ENCODE data around the gene ARMC12. TPM values are rescaled to one million over a fixed set of nuclear protein-coding genes. Genes with fewer than 3 reads are reported as not detected.

The ARMC12 gene
- total RNA-seq, 1 experiment from 2014 or later = not detected

DNA sequence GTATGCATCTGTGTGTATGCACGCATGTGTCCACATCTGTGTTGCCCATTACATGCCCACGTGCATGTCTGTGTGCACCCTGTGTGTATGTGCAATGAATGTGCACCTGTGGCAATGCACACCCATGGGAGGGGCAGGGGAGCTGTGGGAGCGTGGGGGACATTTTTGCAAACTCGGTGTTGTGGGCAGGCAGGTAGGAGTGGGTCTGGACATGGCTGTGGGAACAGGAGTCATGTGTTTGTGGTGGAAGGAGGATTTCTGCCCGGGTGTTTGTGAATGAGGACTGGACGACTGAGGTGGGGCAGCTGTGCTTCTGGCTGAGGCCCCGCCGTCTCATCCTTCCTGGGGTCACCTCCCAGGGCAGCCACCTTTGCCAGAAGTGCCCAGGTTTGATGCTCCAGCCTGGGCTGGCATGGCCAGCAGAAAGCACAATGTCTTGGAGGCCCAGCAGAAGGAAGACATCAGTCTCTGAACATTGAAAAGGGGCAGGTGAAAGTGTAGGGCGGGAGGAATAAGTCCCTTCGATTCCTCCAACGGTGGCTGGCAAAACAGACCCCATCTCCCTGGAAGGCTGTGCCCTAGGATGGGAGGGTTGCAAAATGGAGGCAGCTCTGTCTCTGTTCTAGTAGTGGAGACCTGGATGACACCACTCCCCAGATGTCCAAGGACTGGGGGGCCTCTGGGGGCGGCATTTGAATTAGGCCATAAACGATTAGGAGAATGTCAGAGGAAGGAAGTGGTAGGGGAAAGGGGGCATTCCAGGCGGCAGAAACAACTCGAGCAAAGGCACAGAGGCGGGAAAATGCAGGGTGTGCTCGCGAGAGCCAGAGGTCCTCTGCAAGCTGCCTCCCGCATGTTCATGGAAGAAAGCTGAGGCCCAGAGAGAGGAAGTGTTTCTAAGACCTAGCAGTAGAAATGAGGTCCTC is 19.1 kb upstream of the ARMC12 start:
- in situ Hi-C loops (cut with HindIII; ENCODE audit: low sequenced_read_pairs) = no loop called here
- no peak for DNase-seq (ENCODE audit: low spot score)

DNA sequence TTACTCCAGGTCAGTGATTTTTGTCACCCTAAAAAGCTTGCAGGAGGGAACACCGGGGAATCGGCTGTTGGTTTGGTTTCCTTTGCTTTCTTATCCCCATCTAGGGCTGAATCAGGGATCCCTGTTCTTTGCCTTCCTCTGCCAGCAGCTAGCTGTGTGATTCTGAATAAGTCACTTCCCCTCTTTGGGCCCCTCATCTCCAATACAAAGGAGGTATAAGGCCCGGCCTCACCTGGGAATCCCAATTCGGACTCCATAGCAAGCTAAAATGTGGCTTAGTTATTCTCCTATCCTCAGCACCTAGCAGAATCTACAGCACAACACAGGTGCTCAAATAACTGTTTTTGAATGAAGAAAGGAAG is 18.5 kb upstream of the ARMC12 start:
- DNase-seq (ENCODE audit: low spot score) = no peak
- in situ Hi-C loops (cut with HindIII; ENCODE audit: low sequenced_read_pairs) = no loop called here

DNA sequence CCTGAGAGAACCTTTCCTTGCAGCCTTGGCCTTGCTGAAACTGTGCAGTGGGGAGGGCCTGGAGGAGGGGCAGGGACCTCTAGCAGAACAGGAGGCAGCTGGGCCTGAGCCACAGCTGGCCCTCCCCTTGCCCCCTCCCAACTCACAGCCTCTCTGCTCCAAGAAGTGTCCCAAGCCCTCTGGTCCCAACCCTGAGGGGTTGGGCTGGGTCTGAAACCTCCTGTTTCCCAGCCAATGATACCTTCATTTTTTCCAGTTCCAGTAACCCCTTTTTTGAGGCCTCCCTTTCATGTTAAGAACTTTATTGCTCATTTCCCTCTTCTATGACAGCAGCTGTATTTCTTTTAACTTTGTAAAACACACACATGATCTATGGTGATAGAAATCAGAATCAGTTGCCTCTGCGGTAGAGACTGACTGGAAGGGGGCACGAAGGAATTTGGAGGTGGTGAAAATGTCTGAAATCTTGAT is 17.9 kb upstream of the ARMC12 start:
- in situ Hi-C loops (cut with HindIII; ENCODE audit: low sequenced_read_pairs) = no loop called here
- no peak for DNase-seq (ENCODE audit: low spot score)

DNA sequence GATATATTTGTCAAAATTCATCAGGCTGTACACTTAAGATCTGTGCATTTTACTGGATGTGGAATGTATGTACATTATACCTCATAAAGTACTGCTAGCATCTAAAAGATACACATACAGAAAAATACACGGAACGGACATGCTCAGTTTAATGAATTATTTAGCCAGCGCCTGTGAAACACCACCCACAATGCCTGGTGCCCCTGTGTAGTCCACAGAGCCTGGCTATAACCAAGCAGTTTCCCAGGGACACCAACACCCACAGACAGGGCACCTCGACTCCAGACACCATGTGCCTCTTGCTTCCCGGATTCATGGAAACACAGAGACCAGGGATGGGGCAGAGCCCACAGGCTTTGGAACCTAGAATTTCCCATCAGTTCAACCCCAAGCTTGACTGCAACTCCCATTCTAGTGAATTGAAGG is 17.4 kb upstream of the ARMC12 start:
- no peak for DNase-seq (ENCODE audit: low spot score)
- in situ Hi-C loops (cut with HindIII; ENCODE audit: low sequenced_read_pairs) = no loop called here

DNA sequence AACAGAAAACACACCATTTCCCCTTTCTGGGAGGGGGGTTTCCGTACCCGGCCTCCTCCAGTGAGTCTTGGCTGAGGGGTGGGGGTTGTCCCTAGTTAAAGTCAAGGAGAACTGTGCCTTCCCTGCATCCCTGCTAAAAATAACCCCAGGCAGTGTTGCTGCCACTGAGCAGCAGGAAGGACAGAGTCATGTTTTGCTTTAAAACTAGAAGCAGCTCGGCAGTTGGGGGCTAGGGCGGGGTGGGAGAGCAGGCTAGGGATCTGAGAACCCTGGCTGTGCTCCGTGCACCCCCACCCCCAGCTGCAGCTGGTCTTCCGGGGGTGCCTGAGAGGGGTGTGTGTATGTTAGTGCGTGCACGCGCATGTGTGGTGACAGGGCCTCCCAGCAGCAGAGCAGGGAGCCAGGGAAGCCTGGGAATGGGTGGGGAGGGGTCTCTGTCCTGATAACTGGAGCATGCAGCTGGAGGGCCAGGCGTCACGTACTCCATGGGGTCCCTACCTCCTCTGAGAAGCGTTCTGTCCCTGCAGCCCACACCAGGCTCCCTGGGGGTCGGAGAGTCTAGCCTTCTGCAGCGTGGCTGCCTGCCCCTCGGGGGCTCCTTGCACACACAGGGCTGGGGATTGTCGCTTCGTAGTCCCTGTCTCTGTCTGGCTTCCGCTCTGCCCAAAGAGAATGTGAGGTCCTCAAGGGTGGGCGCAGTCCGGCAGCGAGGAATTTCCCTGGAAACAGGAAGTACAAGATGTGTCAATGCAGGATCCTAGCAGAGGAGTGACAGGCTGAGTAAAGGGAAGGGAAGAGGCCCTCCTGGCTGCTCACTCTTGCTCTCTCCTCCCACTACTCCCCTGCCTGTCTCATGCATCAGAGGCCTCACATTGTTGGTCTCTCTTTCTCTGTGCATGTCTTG is 16.8 kb upstream of the ARMC12 start:
- in situ Hi-C loops (cut with HindIII; ENCODE audit: low sequenced_read_pairs) = no loop called here
- DNase-seq (ENCODE audit: low spot score) = no peak

DNA sequence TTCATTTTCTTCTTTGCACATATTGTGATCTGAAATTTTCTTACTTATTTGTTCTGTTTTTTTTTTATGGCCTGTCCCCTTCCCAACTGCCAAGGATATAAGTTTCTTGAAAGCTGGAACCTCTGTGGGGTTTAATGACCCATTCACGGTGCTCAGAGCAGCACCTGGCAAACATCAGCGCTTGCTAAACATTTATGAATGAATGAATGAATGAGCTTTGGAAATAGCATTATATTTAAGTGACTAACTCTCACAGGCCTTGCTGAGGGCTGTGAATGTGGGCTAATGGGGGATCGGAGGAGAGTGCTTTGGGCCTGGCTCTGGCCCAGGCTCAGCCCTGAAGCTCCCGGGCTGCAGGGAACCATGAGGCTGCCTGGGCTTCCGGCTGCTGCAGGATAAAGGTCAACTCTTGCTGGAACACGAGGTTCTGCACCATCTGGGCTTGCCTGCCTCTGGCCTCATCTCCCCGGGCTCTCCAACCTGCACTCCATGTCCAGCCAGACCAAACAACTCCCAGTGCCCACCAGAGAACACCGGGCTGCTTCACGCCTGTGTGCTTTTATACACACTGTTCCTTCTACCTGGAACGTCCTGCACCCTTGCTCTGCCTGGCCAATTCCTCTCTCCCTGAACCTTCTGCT is 14.6 kb upstream of the ARMC12 start:
- in situ Hi-C loops (cut with HindIII; ENCODE audit: low sequenced_read_pairs) = no loop called here
- no peak for DNase-seq (ENCODE audit: low spot score)

DNA sequence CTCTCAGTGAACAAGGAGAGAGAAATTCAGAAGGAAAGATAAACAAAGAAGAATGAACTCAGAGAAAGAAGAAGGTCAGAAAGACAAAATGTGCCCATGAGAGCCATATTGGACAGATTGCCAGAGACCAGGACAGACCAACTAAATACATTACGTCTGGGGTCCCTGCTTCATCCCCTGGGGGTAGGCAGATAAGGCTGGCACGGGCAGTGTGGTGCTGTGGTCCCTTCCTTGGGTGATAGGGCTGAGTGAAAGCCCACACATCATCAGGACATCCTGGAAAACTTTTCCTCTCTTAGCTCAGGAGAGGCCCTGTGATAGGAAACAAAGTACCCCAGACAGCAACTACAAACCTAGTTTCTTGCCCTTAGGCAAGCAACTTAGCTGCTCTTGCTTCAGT is 13.2 kb upstream of the ARMC12 start:
- no peak for DNase-seq (ENCODE audit: low spot score)
- in situ Hi-C loops (cut with HindIII; ENCODE audit: low sequenced_read_pairs) = no loop called here

DNA sequence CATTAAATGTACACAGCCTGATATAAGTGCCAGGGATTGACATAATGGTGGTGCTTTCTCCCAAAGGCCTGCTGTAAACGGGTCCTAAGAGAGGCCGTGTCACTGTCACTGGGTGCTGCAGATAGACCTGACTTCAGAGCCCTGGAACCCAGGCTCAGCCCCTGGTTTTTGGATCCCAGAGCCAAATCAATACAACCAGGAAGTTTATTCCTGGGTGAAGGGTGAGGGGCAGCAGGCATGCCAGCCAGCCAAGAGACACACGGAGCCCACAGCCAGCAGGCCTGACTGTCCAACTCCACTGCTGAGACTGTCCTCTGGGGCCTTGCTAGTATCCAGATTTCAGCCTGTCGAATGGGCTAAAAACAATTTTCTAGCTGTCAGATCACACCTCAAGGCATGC is 12.8 kb upstream of the ARMC12 start:
- in situ Hi-C loops (cut with HindIII; ENCODE audit: low sequenced_read_pairs) = no loop called here
- no peak for DNase-seq (ENCODE audit: low spot score)

DNA sequence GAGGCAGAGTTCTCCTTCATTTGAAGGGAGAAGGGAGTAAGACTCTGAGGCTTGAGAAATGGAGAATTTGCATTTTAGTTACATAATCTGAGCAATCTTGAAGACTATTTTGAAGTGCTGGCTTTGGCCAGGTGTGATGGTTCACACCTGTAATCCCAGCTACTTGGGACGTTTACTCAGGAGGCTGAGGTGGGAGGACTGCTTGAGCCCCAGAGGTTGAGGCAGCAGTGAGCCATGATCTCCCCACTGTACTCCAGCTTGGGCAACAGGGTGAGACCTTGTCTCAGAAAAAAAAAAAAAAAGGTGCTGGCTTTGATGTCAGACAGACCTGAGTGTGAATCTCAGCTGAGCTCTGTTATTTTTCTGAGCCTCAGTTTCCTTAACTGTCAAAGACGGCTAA is 12.4 kb upstream of the ARMC12 start:
- in situ Hi-C loops (cut with HindIII; ENCODE audit: low sequenced_read_pairs) = no loop called here
- no peak for DNase-seq (ENCODE audit: low spot score)

DNA sequence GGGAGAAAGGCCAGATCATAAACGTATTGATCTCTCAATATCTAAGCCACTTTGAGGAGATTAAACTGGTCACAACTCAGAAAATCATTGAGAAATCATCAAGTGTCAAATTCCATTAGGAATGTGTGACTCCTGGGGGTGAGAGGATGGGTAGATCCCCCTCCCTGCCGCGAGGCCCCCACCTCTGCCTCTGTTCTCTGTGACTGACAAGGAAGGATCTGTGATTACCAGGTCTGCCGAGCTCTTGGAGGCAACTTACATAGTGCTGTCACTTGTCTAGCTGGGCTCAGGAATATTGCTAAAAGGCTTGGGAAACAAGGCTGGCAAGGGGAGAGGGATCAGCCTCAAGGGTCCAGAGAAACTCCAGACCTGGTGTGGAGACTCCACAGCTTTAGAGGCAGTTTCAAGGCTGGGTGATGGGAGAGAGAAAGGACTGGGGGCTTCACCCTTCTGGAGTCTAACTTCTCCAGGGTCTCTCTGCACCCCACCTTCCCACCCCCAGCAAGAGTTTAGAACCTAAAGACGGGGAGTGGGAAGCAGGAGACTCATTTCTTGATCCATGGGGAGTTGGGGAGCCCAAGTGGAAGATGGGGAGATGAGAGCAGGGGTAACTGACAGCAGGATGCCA is 11.6 kb upstream of the ARMC12 start:
- in situ Hi-C loops (cut with HindIII; ENCODE audit: low sequenced_read_pairs) = no loop called here
- DNase-seq (ENCODE audit: low spot score) = no peak

DNA sequence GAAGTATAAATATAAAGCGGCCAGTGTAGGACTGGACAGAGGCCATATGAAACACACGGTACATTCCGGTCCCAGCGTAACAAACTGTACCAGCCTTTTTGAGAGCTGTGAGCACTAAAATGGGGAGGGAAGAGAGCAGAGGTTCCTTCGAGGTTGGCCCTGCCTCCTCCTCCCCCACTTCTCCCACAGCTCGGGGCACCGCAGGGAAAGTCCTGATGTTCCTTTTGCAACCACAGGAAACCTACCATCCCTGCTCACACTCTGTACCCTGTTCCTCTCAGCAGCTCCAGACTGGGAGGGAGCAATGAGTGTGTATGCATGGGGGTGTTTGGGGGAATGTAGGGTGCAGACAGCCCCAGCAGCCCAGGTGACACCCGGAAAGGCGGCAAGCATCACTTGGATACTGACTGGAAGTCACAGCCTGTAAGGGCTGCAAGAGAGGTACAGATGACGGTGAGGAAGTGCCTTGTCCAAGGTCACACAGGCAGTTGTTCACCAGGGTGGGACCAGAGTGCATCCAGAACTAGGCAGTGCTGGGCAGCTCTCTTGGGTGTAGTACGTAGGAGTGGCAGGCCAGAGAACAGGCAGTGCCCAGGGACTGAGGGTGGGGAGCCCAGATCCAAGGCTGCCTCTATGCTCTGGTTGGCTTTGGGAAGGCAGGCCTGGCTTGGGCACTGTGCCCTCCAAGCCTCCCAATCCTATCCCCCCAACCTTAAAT is 11.0 kb upstream of the ARMC12 start:
- no peak for DNase-seq (ENCODE audit: low spot score)
- in situ Hi-C loops (cut with HindIII; ENCODE audit: low sequenced_read_pairs) = no loop called here

DNA sequence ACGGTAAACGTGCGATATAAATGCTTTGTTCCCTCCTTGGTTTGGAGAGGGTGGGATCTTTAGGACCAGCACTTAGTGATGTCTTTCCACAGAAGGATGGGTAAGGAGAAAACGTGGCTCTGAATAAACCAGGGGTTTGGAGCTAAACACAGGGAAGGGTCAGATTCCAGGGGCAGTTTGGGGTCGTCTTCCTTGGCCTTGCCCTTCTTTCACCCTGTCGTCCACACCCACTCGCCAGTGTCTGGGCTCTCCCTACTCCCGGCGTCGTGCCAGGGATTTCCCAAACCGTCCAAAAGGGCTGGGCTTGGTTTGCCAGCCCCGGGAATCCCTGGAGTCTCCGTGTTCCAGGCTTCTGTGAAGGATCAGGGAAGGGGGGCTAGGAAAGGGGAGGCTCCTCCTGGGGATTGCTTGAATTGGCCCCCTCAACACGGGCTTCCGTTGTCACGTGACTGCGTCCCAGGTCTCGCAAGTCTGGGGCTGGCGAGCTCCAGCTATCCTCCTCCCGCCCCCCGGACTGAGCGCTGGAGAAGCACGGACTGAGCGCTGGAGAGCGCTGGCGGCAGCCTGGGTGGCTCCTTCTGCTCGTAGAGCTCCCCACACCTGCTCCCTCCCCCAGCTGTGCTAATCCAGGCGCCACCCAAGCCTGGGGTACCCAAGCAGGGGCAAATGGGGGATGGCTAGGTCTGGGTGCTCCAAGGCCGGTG is 9.4 kb upstream of the ARMC12 start:
- peak; percentile 73 for DNase-seq (ENCODE audit: low spot score)
- in situ Hi-C loops (cut with HindIII; ENCODE audit: low sequenced_read_pairs) = no loop called here

DNA sequence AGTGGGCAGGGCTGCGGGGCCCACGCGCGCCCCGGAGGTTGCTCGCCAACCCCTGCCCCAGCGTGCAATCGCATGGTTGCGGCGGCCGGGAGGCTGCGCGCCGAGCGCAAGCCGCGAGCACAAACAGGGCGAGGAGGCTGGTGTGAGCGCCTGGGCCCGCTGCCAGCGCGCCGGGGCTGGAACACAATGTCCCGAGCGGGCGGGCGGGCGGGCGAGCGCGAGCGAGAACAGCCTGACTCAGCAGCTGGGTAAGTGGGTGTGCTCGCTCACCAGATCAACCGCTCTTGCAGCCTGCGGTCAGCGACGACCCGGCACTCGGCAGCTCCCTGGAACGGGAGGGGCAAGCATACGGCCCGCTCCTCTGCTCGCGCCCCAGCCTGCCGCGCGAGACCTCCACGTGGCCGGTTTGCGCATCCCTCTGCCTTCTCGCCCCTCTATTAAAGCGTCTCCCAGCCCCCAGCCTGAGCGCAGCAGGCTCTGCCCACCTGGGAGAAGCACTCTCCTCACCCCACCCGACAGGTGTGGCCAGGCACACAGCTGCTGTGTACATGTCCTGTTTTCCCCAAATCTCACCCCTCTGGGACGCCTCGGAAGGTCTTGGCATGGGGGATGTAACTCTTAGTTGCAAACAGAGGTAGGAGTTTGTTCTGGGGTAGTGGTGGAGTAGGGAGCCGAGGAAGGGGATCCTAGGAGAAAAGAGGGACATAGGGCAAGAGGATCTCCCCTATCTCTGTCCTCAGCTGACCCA is 8.7 kb upstream of the ARMC12 start:
- in situ Hi-C loops (cut with HindIII; ENCODE audit: low sequenced_read_pairs) = no loop called here
- peak; percentile 78 for DNase-seq (ENCODE audit: low spot score)

DNA sequence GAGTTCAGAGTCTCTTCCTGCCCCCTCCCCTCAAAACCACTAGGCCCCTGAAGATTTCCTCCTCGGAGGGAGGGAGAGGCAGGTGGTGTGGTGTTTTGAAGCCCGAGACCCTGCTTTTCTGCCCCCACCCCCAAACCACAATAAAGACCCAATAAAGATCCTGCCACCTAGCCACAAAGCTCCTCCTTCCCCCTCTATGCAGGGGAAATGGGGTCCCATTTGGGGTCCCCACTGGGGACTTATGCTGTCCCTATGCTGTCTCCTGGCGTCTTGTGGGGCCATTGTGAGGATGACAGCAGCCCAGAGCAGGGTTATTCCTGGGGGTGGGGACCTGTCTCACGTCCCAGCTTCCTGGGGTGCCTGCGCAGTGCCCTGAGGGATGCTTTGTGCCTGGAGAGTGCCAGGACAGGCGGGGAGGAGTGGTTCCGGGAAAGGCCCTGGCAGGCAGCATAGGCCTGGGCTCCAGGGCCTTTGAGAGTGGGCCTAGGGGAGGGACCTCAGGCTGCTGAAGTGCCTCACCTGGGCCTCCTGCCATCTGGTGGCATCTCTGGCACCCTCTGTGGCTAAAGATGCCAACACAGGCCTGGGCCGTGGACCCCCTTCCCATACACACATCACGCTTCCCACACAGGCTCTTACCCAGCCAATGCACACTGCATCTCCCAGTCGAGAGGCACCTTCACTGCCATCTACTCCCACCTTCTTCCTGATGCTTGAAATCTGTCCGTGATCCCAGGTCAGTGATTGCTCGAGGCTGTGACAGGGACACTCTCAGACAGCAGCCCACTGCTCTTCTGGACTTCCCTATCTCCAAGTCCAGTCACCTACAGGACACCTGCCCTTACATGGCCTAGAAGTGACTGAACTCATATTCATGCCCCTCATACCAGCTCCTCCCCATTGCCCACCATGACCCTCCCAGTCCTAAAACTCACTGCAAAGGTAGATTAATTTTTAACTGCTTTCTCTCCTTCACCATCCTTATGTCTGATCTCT is 7.9 kb upstream of the ARMC12 start:
- in situ Hi-C loops (cut with HindIII; ENCODE audit: low sequenced_read_pairs) = no loop called here
- DNase-seq (ENCODE audit: low spot score) = peak; percentile 28

DNA sequence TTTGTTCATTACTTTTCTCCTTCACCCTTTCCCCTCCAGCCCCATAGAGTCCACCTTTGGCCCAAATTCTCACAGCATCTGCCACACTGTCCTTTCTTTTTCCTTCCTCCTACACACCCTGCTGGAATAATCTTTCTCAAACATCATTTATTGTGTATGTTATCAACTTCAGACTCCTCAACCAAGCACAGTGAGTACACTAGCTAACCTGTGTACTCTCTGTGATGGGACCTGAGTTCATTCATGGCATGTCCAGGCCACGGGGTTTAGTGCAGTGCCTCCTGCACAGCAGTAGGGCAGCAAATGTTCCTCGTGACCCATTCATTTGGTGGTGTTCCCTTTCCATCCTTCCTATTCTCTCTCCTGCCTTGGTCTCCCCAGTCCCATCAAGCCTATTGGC is 7.1 kb upstream of the ARMC12 start:
- in situ Hi-C loops (cut with HindIII; ENCODE audit: low sequenced_read_pairs) = no loop called here
- DNase-seq (ENCODE audit: low spot score) = no peak

DNA sequence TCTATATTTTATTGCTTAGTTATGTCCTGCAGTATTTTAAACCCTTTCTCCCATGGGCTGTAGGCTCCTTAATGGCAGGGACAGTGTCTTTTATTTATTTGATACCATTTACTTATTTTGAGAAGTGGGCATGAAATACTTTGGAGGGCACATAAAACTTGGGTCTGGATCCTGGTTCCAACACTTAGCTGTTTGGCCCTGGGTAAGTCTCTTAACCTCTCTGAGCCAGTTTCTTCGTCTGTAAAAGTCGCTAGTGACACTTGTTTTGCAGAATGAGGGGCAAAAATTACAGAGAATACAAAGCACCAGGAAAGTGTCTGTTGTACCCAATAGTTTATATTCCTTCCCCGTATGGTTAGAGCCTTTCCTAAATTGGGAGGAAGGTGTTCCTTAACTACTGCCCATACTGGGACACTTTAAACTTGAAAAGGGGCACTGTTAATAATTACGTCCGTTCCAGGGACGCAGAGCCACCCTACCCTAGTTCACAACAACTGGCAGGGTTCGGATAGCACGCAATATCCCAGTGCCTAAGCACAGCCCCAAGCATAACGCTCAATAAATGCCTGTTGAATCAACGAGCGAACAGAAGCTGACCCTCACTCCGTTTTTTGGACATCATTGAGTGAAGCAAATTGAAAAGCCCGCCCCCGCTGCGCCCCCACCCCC is 6.0 kb upstream of the ARMC12 start:
- peak; percentile 47 for DNase-seq (ENCODE audit: low spot score)
- in situ Hi-C loops (cut with HindIII; ENCODE audit: low sequenced_read_pairs) = no loop called here

Measured in G401 (cell line).